Measurements from ENCODE around the gene NDC1. TPM values are rescaled to one million over a fixed set of nuclear protein-coding genes. Genes with fewer than 3 reads are reported as not detected.

The NDC1 gene
- total and polyA plus RNA-seq, 7 donors = 1.8 to 15.4 (median 9.6) TPM

DNA sequence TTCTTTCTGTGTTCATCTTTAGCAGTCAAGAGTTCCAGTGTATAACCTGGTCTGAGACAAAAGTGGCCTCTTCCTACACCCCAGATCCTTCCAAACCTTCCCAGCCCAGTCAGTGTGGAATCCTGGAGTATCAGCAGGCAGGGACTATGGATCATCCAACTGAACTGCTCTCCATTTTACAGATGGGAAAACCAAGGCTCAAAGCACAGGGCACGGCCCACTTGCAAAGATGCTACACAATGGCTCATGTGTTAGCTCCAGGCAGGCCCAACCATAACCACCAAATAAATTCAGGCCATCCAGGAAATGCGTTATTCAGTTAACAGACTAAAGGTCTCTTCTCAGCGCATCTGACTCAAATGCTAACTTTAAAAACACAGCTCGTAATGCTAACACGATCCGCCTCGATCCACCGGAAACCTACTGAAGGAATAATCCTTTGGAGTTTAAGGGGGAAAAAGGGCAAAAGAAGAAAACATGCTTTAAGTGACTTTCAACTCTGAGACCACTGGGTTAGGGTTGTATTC lies 106.3 kb downstream of the NDC1 start:
- 62 to 77% methylated on average over 8 of the region's 8 CpGs for WGBS, 2 donors
- no peak for DNase-seq
- H3K27me3 ChIP-seq = peaks cover 0 to 10% (median 0%) of the 10 kb centered on the region in 3 donors
- no peak overlapping the region for H3K27ac ChIP-seq
- TF ChIP-seq, protein P1, sequence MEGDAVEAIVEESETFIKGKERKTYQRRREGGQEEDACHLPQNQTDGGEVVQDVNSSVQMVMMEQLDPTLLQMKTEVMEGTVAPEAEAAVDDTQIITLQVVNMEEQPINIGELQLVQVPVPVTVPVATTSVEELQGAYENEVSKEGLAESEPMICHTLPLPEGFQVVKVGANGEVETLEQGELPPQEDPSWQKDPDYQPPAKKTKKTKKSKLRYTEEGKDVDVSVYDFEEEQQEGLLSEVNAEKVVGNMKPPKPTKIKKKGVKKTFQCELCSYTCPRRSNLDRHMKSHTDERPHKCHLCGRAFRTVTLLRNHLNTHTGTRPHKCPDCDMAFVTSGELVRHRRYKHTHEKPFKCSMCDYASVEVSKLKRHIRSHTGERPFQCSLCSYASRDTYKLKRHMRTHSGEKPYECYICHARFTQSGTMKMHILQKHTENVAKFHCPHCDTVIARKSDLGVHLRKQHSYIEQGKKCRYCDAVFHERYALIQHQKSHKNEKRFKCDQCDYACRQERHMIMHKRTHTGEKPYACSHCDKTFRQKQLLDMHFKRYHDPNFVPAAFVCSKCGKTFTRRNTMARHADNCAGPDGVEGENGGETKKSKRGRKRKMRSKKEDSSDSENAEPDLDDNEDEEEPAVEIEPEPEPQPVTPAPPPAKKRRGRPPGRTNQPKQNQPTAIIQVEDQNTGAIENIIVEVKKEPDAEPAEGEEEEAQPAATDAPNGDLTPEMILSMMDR (IDR thresholded peaks at IDR 0.05) = no peak
- TF ChIP-seq POLR2AphosphoS5 (IDR thresholded peaks at IDR 0.05) (no peak), POLR2A (IDR thresholded peaks at IDR 0.05) (no peak), EP300 (IDR thresholded peaks at IDR 0.05) (no peak)
- no peaks in the 10 kb centered on the region for H3K9me3 ChIP-seq
- no peaks in the 10 kb centered on the region for H3K36me3 ChIP-seq
- no peak overlapping the region for H3K4me3 ChIP-seq
- H3K4me1 ChIP-seq = no peaks in the 10 kb centered on the region
- intact Hi-C loops (cut with DNase I) = no loop called here

DNA sequence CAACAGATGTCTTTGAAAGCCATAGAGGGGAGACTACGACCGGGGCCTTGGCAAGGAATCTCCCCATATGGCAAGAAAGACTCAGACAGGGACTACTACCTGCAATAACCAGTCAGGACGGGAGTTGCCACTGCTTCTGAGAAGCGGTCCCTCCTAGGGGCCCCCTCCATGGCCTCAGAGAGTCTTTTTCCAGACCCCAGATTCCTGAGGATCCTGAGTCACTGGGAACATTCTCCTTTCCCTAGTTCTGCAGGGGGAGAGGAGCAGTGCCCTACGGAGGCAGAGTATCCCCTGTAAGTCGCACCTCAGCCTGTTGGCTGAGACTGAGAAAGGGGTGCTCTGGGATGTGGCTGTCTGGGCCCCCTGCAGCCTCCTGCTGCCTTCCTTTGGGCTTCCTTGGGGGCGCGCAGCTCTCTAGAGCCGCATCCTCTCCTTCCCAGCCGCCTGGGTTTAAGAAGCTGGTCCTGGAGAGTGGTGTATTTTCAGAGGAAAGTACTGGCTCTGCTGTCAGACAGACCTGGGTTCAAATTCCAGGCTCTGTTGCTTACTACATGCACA lies 107.0 kb downstream of the NDC1 start:
- Histone ChIP-seq H3K4me3 (no peak overlapping the region), H3K27ac (no peak overlapping the region), H3K9me3 (no peaks in the 10 kb centered on the region), H3K4me1 (no peaks in the 10 kb centered on the region), H3K36me3 (no peaks in the 10 kb centered on the region), H3K27me3 (peaks cover 0 to 5% (median 0%) of the 10 kb centered on the region in 3 donors)
- DNase-seq = no peak
- no peak for TF ChIP-seq POLR2AphosphoS5 (IDR thresholded peaks at IDR 0.05)
- no peak for TF ChIP-seq POLR2A (IDR thresholded peaks at IDR 0.05)
- TF ChIP-seq, protein P1 (IDR thresholded peaks at IDR 0.05) = no peak
- TF ChIP-seq EP300 (IDR thresholded peaks at IDR 0.05) = no peak
- WGBS, 2 donors = 91 to 92% methylated on average over 10 of the region's 10 CpGs
- intact Hi-C loops (cut with DNase I) = no loop called here

DNA sequence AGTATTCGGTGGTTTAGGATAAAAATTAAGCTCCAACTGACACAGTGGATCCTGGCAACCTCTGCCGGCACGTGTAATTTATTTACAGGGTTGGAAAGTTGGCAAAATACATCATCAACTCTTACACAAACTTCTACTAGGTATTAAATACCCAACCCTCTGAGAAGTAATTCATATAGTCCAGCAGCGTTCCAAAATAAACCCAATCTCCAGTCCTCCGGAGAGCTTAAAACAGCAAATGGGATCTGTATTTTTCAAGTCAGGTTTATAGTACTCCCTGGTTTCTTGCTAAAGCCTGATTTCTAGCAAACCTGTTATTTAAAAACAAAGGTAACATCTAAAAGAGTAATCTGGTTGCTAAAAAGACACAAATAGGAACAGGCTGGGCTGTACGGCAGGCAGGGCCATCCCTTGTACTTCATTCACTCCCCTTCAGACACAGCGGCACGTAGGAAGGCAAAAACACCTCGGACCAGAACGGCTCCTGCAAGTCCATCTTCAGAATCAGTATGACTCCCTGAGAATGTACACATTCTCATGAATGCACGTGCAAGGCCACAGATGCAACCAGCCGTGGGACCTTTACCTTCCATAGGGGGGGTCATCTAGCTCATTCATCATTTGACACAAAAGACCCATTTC lies 107.8 kb downstream of the NDC1 start:
- intact Hi-C loops (cut with DNase I) = no loop called here
- H3K27me3 ChIP-seq = peaks cover 0 to 5% (median 0%) of the 10 kb centered on the region in 3 donors
- no peaks in the 10 kb centered on the region for H3K9me3 ChIP-seq
- WGBS, 2 donors = 86 to 90% methylated on average over 12 of the region's 12 CpGs
- no peak overlapping the region for H3K27ac ChIP-seq
- H3K4me3 ChIP-seq = no peak overlapping the region
- DNase-seq = no peak
- TF ChIP-seq EP300 (IDR thresholded peaks at IDR 0.05) (no peak), POLR2AphosphoS5 (IDR thresholded peaks at IDR 0.05) (no peak), POLR2A (IDR thresholded peaks at IDR 0.05) (no peak)
- TF ChIP-seq, protein P1 (IDR thresholded peaks at IDR 0.05) = no peak
- no peaks in the 10 kb centered on the region for H3K36me3 ChIP-seq
- no peaks in the 10 kb centered on the region for H3K4me1 ChIP-seq

DNA sequence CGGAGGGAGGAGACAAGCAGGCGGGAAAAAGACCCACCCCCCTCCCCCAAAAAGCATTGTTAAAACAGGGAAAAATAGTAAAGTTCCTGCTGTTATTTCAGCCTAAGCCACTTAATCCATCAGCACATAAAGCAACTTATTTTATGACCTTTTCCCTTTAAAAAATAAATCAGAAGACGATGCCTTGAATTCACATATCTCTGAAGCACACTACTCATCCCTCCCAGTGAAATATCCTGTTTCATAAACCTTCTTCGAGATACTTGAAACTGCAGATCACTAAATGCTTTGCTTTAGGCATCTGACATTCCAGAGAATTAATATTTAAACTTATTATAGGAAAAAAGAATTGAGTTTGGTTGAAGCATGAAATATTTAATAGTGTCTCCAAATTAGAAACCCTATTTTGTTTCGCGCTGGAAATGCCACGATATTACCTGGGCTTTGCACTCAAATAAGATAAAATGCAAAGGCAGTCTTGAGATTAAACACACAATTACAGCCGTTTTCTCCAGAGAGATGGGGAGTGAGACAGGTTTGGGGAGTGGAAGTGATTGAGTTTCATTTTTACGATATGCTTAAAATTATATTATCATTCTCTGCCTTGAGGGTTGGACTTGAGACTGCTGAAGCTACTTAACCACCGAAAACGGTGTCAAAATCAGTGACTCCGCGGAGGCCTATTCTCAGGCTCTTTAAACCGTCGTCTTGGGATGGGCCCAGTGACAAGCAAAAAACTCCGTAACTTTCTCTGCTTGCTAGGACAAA lies 108.5 kb downstream of the NDC1 start:
- no peaks in the 10 kb centered on the region for H3K36me3 ChIP-seq
- H3K9me3 ChIP-seq = no peaks in the 10 kb centered on the region
- H3K27ac ChIP-seq = no peak overlapping the region
- H3K4me3 ChIP-seq = no peak overlapping the region
- WGBS, 2 donors = 82 to 86% methylated on average over 16 of the region's 16 CpGs
- intact Hi-C loops (cut with DNase I) = no loop called here
- TF ChIP-seq, protein P1 (IDR thresholded peaks at IDR 0.05) = no peak
- TF ChIP-seq EP300 (IDR thresholded peaks at IDR 0.05) = no peak
- TF ChIP-seq POLR2A (IDR thresholded peaks at IDR 0.05) = no peak
- TF ChIP-seq POLR2AphosphoS5 (IDR thresholded peaks at IDR 0.05) = no peak
- peaks cover 0 to 5% (median 0%) of the 10 kb centered on the region in 3 donors for H3K27me3 ChIP-seq
- DNase-seq = no peak
- no peaks in the 10 kb centered on the region for H3K4me1 ChIP-seq

Data from sigmoid colon (tissue), 7 donors.